Kidney capillary endothelial cell (primary cell): Measurements from ENCODE around the gene CCDC85B.
A peak's percentile ranks its signal among the peaks of the same experiment; 100 is the strongest.
"Not testable (repeated sequence)": the region's sequence is repeated elsewhere in the genome, so short reads cannot be mapped to it uniquely, and the experiment has no call there.

Source experiments
- DNase-seq: peaks from one replicate; pipeline ENCODE4 v3.0.0-alpha.2; 2018; ENCODE audit warnings: low spot score

Gene CCDC85B

DNA sequence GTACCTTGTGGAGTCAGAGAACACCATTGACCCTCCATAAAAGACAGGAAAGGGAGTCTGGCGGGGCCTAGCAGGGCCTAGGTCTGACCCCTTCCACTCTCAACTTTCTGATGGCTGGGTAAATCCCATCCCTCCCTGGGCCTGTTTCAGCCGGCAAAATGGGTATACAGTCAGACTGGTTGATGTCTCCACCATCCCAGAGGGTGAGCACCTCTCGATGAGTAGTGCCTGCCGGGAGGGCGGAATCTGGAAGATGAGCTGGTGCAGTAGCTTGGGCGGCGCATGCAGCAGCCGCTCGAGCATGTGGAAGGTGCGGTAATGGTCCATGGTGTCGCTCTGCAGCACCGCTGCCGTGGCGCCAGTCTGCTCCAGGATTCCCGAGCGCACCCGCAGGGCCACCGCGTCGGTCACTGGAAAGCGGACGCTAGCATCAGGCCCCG is 2.7 kb upstream of the CCDC85B start:
- DNase-seq = no peak

DNA sequence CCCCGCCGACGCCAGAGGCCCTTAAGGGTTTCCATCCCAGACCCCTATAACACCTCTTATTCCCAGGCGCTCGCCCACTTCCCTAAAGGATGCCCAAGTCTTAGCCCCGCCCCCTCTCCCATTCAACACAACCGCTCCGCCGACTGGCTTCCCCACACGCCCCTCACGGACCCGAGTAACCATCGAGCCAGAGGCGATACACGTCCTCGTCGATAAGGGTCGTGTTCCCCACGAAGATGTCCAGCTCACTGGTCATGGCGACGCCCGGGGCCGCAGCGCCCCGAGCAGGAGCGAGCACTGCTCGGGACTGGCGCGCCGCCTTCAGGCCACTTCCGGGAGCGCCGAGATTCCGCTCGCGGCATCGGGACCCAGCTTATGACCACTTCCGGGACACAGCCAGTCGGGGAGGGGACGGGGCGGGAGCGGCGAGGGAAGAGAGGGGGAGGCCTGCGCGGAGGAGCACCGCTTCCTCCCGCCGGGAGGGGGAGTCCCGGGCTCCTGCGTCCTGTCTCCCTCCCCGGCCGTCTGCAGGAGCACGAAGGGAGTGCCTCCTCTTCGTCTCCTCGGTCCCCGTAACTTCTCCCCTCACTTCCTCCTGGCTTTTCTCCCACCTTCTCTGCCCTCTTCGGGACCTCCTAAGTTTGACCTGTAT is 2.2 kb upstream of the CCDC85B start, which contains the start of gene FIBP:
Gene FIBP (minus strand): TSS at position 309 of the 652 bp plus-strand sequence. CDS start 53 bp downstream, at position 256.
- peak; percentile 90 for DNase-seq

DNA sequence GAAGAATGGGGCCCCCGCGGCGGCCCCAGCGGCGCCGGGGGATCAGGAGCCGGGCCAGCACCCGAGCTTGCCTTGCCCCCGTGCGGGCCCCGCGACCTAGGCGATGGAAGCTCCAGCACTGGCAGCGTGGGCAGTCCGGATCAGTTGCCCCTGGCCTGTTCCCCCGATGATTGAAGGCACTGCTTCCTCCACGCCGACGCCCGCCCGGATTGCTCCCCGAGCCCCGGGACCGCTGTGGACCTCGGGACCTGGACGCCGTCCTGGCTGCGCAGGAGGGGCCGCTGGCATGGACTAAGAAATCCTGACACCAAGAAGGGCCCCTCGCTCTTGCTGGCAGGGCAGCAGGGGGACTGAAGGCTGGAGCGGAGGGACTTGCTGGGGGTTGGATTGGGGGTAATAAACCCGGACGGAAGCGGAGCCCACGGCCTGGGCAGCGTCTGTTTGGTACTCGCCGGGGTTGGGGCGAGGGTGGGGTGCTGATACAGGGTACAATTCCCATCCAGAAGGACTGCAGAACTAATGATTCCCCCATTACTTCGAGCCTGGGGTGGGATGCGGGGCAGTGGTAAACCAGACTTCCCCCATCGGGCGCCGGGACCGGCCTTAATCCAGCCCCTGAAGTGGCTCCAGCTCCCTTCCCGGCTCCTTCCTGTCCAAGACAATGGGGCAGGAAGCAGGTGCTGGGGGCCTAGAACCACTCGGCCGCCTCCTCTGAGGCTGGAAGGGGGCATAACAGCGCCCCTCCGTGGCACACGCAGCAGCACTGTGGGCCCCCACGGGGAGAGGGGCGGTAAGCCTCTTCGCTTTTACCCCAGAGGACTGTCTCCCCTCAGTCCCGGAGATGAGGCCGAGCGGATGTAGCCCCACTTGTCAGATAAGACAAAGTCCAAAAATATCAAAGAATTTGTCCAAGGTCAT is 1.0 kb downstream of the CCDC85B start:
- DNase-seq = no peak

DNA sequence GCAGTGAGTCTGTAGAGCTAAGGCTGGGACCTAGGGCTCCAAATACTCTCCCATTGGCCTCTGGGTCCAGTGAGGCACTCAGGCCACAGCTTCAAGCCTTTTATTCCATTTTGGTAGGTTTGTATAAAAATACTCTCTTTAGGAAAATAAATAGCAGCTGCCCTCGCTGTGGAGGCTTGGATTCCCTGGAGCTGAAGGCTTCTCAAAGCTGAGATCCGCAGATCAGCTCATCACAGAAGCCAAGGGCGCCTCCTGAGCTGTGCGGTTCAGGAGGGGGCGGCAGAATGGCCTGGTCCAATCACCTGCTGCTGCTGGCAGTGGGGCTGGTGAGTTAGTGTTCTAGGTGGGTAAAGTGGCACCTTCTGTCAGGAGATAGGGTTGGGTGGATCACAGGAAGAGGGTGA is 1.7 kb downstream of the CCDC85B start:
- not testable (repeated sequence) for DNase-seq

DNA sequence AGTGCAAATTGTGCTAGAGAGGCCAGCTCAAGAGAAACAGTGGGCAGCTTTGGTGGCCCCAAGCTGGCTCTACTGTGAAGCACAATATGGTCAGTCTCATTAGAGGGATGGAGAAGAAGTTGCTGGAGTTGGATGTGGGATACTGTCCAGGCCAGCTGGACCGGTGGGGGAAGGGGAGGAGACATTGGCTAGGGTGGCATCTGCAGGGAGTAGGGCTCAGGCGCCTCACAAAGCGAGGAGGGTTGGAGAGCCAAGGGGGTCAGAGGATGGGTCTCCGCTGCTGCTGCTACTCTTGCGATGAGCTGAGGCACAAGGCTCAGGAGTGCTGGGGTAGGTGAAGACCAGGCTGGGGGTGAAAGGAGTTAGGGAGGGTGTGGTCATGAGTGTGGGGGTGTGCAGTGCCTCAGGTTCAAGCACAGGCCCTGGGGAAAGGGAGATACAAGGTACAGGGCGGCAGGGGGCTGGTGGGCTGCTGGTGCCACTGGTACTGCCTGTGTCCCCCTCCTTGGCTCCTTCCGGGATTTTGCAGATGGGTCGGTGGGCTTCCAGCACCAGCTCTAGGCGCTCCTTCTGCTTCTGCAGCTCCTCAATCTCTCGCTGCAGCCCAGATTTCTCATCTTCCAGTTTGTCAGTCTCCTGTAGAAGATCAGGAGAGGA is 2.3 kb downstream of the CCDC85B start:
- no peak for DNase-seq

DNA sequence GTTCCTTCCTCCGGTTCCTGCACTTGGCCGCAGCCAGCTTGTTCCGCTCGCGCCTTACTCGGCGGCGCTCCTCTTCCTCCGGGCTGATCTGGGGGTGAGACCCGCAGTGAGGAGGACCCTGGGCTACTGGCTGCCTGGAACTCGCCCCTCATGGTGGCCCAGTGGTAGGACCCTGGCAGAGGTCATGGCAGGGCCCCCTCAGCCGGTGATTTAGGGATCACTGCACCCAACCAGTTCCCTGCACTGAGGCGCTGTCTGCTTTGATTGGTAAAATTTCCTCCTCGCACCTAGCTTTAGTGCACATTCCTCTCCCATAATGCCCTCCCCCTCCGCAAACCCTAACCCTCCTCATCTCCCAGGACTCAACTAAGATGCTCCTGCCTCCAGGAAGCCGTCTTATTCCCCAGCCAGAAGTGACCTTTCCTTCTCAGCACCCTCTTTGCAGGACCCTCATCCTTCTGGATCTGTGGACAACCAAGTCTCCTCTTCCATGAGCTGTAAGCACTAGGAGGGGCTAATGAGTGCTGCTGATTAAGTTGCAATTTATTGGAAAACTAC is 3.6 kb downstream of the CCDC85B start:
- no peak for DNase-seq

DNA sequence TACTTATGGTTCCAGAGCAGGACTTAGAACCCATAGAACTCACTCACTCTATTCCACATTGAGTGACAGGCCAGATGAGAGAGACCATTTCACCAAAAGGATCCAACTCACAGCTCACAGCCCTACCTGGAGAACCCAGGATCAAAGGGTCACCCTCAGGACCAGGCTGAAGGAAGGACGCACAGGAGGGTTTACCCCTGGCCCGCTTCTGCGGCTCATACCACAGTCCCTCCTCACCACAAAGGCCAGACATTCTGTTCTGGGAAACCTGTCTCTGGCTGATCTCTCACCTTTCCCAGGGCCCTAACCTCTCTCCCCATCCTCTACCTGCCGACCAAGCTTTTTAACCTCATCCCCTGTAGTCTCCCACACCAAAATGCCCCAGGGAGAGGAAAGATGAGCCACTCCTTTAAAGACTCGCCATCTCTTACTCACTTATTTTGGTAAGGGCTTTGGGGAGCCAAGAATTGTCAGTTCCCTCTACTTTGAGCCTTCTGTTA is 5.1 kb downstream of the CCDC85B start:
- no peak for DNase-seq

DNA sequence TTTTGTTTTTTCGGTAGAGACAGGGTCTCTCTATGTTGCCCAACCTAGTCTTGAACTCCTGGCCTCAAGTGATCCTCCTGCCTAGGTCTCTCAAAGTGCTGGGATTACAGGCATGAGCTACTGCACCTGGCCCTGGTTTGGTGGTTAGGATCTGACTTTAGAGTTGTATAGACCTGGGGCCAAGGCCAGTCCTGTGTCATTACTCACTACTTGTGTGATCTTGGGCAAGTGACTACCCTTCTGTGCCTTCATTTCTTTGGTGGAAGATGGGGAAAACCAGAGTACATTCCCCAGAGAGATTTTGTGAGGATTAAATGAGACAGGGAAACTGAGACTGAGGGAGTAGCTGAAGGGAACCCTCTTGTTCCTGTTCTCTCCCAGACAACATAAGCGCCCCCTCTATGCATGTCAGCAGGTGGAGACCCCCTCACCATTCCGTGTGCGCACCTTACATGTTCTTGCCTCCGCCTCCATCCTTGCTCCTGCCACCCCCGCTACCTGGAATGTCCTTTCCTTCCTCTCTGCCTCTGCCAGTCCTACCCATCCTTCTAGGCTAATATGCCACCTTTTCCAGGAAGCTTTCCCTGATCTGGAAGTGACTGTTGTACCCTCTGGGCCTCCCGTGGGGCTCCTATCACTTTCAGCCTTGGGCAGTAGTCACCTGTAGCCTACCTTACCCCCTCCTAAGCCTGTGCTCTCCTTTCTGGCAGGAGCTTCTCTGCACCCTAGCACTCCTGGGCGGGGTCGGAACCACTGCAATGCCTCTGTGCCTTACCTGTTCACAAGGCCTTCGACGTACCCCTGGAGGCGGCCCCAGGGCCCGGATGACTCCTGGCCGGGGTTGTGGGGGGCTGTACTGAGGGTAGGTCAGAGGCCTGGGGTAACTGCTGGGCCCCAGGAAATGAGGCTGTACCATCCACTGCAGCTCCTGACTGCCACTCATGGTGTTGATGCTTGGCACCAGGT is 5.8 kb downstream of the CCDC85B start:
- DNase-seq = no peak

DNA sequence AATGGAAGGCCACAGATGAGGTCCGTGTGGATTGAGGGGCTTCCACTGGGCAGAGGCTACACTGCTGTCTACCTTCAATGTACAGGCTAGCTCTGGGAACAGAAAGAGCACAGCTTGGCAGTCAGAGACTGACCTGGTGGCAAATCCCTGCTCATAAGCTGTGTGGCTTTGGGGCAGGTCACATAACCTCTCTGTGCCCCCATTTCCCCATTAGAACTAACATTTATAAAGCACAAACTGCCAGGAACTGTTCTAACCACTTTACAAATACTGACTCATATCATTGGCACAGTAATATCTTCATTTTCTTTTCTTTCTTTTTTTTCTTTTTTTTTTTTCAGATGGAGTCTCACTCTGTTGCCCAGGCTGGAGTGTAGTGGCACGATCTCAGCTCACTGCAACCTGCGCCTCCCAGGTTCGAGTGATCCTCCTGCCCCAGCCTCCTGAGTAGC is 6.6 kb downstream of the CCDC85B start:
- DNase-seq = no peak

DNA sequence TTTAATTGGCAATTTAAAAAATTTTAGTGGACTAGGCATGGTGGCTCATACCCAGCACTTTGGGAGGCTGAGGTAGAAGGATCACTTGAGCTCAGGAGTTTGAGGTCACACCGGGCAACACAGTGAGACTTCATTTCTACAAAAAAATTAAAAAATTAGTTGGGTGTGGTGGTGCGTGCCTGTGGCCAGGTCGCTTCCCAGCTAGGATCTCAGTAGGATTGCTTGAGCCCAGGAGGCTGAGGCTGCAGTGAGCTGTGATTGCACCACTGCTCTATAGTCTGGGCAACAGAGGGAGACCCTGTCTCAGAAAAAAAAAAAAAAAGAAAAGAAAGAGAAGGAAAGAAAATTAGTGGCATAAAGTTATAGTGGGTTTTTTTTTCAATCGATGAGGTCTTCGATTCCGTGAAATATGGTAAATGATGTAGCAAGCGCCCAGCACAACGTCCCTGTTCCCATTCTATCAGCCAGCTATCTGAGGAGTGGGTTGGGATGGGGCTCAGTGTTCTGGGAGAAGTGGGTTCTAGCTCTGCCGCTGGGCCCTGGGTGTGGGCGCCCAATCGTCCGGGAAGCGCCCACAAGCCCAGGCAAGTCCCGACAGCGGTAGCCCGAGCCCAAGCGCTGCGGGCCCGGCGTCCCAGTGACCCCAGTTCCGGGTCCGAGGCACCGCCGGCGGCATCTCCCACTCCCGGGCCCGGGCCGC is 8.3 kb downstream of the CCDC85B start:
- DNase-seq = no peak

DNA sequence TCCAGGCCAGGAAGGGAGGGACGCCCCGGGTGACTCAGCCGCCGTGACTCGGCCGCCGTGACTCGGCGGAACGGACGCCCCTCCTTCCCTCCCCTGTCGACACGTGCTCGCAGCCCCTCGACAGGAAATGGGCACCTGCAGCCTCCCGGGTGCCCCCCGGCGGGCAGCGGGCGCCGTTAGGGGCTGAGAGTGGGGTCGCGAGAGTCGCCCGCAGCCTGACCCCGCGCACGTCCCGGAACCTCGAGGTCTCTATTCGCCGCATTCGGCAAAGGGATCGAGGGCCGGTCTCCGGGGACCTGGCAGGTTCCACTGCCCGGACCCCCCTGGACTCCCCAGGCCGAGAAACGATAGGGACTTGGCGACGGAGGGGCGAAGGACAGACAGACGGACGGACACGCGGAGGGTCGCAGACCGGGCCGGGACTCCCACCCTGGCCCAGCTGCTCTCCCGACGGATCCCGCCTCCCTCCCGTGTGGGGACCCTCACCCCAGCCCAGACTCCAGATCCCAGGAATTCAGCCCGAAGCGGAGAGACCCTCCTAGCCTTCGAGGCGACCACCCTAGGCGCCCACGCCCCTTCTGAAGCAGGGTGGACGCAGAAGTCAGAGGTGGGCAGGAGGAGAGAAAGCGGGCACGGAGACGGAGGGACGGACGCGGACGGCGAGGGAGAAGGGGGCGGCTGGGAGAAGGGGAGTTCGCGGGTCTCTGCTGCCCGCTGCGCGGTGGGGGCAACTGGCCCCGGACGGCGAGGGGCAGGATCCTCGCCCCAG is 9.1 kb downstream of the CCDC85B start:
- no peak for DNase-seq

DNA sequence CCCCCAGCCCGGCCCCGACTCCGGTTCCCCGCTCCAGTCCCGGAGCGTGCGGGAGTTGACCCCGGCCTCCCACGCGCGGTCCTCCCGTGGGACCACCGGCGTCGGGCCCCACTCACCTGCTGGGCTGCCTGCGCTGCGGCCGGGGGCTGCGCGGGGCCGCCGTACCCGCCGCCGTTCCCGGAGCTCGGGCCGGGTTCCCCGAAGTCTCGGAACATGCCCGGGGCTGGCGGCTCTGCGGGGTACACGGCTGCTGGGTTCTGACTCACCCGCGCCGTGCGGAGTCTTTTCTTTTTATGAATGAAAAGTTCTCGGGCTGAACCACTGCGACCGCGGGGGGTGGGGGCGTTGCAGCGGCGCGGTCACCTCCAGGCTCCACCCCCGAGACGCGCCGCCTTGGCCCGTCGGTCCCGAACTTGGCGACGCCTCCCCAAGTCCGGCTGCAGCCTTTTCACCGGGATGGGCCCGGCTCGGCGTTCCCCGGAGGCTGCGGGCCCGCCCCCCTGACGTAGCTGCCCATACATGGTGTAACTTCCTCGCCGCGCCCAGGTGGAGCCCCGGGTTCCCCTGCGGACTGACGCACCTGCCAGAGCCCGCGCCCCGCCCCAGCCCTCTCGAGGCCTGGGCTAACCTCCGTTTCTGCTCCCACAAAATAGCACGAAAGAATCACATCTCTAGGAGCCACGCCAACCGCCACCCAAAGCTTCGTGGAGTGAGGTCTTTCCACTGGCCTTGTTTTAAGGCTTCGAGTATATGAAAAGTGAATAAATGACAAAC is 9.8 kb downstream of the CCDC85B start, which contains the start of gene FOSL1:
Gene FOSL1 (minus strand): TSS at position 264 of the 774 bp plus-strand sequence. CDS start 49 bp downstream, at position 215.
- no peak for DNase-seq

DNA sequence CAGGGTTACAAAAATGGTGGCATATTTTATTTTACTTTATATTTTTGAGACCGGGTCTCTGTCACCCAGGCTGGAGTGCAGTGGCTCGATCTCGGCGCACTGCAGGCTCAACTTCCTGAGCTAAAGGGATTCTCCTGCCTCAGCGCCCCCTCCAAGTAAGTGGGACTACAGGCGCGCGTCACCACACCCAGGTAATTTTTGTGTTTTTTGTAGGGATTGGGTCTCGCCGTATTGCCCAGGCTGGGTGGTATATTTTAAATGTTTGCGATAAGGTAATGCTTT is 10.4 kb downstream of the CCDC85B start:
- no peak for DNase-seq

DNA sequence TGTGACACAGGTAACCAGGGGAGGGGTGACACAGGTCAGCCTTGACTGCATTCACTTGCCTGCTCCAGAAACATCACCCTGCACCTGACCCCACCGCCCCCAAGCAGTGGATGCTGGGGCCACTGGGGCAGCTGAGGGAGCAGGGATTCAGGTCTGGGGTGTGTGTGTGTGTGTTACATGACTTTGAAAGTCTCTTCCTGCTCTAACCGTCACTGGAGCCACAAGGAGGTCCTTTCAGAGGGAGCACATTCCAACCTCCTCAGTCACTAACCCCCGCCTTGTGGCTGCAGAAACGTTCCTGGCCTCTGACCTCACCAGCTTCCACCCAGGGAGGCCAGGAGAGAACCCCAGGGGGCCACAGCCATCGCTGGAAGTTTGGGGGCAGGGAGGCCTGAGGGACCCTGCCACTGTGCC is 12.6 kb downstream of the CCDC85B start:
- DNase-seq = no peak

DNA sequence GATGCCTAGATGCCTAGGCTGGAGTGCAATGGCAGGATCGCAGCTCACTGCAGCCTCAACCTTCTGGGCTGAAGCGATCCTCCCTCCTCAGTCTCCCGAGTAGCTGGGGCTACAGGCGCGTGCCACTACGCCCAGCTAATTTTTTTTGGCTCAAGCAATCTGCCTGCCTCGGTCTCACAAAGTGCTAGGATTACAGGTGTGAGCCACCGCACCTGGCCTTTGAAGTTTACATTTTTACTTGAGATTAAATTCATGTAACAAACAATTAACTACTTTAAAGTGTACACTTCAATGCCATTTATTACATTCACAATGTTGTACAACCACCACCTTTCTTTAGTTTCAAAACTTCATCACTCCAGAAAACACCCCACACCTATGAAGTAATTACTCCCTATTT is 13.2 kb downstream of the CCDC85B start:
- DNase-seq = no peak

DNA sequence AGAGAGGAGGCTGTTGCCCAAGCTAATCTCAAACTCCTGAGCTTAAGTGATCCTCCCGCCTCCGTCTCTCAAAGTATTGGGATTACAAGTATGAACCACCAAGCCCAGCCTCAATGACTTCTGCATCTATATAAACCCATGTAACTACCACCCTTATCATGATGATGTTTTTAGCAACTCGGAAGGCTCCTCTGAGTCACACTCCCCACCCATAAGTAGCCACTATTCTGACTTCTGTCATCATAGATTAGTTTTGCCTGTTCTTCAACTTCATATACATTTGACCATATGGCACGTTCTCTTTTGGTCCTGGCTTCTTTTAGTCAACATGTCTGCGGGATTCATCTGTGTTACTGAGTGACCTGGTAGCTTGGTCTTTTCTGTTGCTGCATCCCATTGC is 16.1 kb downstream of the CCDC85B start:
- DNase-seq = no peak

DNA sequence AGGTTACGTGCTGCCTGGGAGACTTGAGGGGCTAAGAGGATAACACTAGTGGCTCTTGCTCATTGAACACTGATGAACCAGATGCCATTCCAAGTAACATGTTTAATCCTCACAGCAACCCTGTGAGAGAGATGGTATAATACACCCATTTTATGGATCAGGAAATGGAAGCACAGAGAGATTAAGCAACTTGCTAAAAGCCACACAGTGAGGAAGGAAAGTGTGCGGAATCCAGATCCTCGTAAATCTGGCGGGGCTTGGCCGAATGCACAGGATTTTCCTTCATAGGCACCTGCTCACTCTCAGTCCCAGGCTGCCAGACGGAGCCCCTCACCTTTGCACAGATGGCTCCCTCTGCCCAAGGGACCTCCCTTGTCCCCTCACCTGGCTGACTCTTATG is 17.4 kb downstream of the CCDC85B start:
- DNase-seq = no peak

DNA sequence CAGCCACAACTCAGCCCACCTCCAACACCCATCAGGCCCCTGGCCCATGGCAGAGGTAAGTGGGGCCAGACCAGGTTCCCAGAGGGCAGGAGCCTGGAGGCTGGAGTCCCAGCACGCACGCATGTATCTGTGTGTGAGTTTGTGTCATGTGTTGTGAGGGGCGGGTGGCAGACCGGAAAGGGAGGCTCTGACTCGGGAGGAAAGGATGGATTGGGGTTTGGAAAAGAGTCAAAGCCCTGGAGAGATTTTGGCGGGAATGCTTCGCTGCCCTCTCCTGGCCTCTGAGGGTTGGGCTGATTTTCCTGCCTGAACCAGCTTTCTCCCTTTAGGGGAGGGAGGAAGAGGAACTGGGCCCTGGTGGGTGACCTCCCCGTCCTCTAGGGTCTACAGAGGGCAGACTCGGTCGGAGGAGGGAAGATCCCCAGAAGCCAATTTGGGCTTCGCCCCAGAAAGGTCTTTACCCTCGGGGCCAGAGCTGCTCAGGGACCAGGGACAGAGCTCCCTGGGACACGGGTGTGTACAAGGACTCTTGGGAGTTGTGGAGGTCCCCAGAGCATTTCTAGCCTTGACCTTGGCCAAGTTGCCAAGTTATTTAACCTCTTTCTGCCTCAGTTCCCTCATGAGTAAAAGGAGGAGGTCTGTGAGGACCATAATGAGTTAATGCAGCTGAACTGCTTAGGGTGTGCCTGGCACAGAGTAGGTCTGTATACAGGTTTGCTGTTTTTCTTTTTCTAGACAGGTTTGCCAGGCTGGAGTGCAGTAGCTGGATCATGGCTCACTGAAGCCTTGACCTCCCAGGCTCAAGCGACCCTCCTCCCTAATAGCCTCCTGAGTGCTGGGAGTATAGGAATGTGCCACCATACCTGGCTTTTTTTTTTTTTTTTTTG is 21.5 kb downstream of the CCDC85B start:
- DNase-seq = no peak
